ENCODE measurements around the gene RPRD1A.
"Not testable (repeated sequence)": the region's sequence is repeated elsewhere in the genome, so short reads cannot be mapped to it uniquely, and the experiment has no call there.

RPRD1A gene

GRCh38 chr18:36031903-36032302 is 35.5 kb downstream of the RPRD1A start:
- no peak for DNase-seq (ENCODE audit: low read depth in 2 of 2)

GRCh38 chr18:36031407-36031806 is 36.0 kb downstream of the RPRD1A start:
- no peak for DNase-seq (ENCODE audit: low read depth in 2 of 2)

GRCh38 chr18:36028859-36029258 is 38.5 kb downstream of the RPRD1A start:
- DNase-seq (ENCODE audit: low read depth in 2 of 2): no peak

DNA sequence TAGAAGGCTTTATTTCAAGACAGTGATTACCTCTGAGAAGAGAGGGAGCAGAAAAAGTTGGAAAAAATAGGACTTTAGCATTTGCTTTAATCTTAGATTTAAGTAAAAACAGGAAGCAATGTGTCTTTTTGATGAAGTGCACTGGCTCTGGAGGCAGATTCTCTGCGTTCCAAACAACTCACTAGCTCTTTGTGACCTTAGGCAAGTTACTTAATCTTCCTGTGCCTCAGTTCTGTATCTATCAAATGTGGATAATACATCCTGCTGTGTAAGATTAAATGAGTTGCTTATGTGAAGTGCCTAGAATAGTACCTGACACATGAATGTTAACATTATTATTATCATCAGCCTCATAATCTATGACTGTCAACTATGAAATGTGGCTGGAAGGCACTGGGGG is 42.3 kb downstream of the RPRD1A start:
- no peak for DNase-seq (ENCODE audit: low read depth in 2 of 2)

- DNase-seq (ENCODE audit: low read depth in 2 of 2): not testable (repeated sequence)
Measured at GRCh38 chr18:36024241-36024640, 43.1 kb downstream of the RPRD1A start.

- DNase-seq (ENCODE audit: low read depth in 2 of 2): no peak
Measured at GRCh38 chr18:36023336-36023735, 44.0 kb downstream of the RPRD1A start.

GRCh38 chr18:36020174-36020711 is 47.1 kb downstream of the RPRD1A start:
- DNase-seq (ENCODE audit: low read depth in 2 of 2): no peak

- DNase-seq (ENCODE audit: low read depth in 2 of 2): no peak
Measured at GRCh38 chr18:36017232-36017631, 50.1 kb downstream of the RPRD1A start.

- DNase-seq (ENCODE audit: low read depth in 2 of 2): no peak
Measured at GRCh38 chr18:36015629-36016028, 51.7 kb downstream of the RPRD1A start.

- DNase-seq (ENCODE audit: low read depth in 2 of 2): no peak
Measured at GRCh38 chr18:36012891-36013290, 54.5 kb downstream of the RPRD1A start.

DNA sequence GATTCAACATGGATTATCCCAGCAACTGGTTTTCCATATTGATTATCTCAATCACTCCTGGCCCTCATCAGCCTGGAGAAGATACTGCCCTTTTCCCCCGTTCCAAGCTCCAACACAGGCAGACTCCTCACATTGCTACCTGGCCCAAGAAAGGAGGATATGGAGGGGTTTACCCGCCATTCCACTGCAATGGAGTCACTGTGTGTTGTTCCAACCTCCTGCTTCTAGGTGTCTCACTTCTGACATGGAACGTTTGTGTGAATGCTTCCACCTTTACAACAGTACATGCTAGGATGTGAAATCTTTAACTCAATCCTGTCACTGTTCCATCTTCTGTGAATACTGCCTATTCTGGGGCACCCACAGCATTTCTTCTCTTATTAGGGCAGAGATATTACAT is 58.1 kb downstream of the RPRD1A start:
- no peak for DNase-seq (ENCODE audit: low read depth in 2 of 2)

DNA sequence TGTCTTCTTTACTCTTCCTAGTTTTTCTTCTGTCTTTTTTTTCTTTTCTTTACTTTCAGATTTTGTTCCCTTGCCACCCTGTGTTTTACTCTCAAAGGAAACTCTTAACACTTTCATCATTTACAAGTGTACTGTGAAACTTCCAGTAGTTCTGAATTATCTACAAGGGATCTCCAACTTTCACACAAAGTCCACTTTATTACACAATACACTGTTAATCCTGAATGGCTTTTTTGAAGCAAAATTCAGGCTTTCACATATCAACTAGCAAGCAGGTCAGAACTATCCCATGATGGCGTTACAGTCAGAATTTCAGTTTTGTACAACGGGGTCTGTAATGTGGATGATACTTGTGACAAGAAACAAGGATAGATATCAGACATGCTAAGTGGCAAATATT is 60.4 kb downstream of the RPRD1A start:
- no peak for DNase-seq (ENCODE audit: low read depth in 2 of 2)

GRCh38 chr18:35999925-36000324 is 67.4 kb downstream of the RPRD1A start:
- DNase-seq (ENCODE audit: low read depth in 2 of 2): no peak

GRCh38 chr18:35998967-35999366 is 68.4 kb downstream of the RPRD1A start:
- DNase-seq (ENCODE audit: low read depth in 2 of 2): no peak

DNA sequence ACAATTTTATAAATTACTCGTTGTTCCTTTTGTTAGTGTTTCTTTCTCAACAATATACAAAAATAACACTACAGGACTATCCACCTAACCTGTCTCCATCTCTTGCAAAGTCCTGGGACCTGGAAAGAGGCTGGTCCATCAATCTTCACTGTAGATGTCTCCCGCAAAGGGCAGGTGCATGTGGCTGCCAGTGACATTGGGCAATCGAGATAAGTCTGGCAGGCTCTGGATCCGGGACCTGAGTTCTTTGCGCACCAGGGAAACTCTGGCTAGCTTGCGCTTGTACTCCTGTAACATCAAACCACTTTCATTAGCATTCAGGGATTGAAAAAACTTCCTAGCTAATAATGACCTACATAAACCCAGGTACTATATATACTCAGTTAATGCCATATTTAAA is 74.3 kb downstream of the RPRD1A start:
- DNase-seq (ENCODE audit: low read depth in 2 of 2): no peak

GRCh38 chr18:35991696-35992095 is 75.7 kb downstream of the RPRD1A start:
- DNase-seq (ENCODE audit: low read depth in 2 of 2): no peak

GRCh38 chr18:35983818-35984217 is 83.5 kb downstream of the RPRD1A start:
- DNase-seq (ENCODE audit: low read depth in 2 of 2): no peak

DNA sequence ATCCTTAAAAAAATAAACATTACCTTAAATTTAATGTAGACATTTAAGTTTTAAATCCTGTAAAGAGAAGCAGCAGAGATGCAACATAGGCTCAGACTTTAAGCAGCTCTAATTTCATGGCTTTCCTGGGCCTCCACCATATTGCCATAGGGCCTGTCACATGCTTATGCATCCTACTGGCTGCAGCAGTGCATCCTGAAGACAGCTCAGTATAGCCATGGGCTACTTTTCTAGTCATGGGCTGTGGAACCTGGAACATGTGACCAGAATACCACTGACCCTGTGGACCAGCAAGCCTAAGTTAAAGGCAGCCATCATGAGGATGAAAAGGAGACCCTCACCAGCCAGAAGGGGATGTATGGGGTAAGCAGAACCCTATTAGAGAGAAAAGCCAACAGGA is 84.2 kb downstream of the RPRD1A start:
- no peak for DNase-seq (ENCODE audit: low read depth in 2 of 2)

GRCh38 chr18:35982409-35983114 is 84.8 kb downstream of the RPRD1A start:
- DNase-seq (ENCODE audit: low read depth in 2 of 2): no peak

DNA sequence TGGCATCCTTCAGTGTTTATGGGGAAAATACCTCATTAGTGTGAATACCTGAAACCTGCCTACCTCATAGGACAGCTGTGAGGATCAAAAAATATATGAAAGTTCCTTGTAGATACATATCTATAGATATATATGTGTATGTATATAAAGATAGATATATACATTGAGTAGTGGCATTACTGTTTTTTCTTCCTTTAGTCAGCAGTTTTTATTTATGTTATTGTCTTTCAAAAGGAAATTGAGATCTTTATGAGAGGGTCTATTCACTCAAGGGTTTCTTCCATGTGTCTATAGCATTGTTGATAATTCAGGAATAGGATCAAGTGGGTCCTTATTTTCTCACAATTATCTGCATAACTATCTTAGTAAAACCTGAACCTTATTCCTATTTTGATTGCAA is 88.2 kb downstream of the RPRD1A start:
- no peak for DNase-seq (ENCODE audit: low read depth in 2 of 2)

DNA sequence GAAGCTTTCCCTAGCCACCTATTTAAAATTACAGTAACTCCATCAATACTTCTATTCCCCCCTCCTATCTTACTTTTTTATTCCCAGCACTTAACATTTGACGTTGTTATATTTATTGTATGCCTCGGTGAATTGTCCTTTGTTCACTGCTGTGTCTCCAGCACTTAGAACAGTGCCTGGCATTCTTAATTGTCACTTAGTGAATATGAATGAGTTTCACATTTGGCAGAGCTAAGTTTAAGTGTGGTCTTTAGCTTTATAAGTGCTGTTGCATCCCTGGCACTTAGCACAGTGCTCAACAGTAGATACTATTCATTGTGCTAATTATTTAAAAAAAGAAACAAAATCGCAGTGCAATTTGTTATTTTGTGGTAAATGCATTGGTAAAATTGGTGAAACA is 93.2 kb downstream of the RPRD1A start:
- DNase-seq (ENCODE audit: low read depth in 2 of 2): no peak

DNA sequence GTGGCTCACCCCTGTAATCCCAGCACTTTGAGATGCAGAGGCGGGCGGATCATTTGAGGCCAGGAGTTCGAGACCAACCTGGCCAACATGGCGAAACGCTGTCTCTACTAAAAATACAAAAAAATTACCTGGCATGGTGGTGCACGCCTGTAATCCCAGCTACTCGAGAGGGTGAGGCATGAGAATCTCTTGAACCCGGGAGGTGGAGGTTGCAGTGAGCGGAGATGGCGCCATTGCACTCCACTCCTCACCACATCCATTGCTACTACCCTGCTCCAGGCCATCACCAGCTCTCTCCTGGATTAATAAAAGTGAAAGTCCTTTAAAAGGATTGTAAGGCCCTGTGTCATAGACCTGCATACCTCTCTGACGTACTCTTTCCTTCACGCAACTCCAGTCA is 93.7 kb downstream of the RPRD1A start:
- no peak for DNase-seq (ENCODE audit: low read depth in 2 of 2)

GRCh38 chr18:35972197-35973000 is 95.0 kb downstream of the RPRD1A start, which contains the start of gene RMP24:
Gene RMP24 (plus strand): TSS chr18:35972679.
- peak; percentile 81 to 84 for DNase-seq (ENCODE audit: low read depth in 2 of 2)

All from stimulated activated CD8-positive, alpha-beta memory T cell treated with anti-CD3 and anti-CD28 coated beads, Interleukin-15, amount 100 ng/mL, for 4 hours (primary cell).